Spleen (tissue), 7 donors: ENCODE measurements around the gene ABTB2.

ENCODE experiments used
- POLR2A ChIP-seq, 3 donors: fragments of 450-650 bp; IDR thresholded peaks; one replicate each; pipeline ENCODE4 v1.5.1; 2017; ENCODE audit warnings: antibody characterized with exemption in 3 of 3, mild to moderate bottlenecking in 1 of 3
- POLR2AphosphoS5 ChIP-seq, 3 donors: sonication (generic); formaldehyde crosslinking; IDR thresholded peaks; one replicate each; pipeline ENCODE4 v1.5.1; 2017; ENCODE audit warnings: antibody characterized with exemption in 3 of 3
- TF ChIP-seq, protein P1 (sequence below), 11 experiments: fragments of 200-600 bp in 7 of 11; fragments of 450-650 bp in 4 of 11; sonication (generic) in 4 of 11; IDR thresholded peaks in 8 of 11; conservative IDR thresholded peaks in 3 of 11; 1 replicate in 7 of 11; 2 replicates in 4 of 11; pipeline versions ENCODE4 v1.4.0 to v1.8.0; 2016 to 2021; ENCODE audit warnings: antibody characterized with exemption in 11 of 11, inconsistent platforms in 4 of 11, mild to moderate bottlenecking in 1 of 11
- donor health status: DM: no; HTN: no; CAD: no; lungs with moderate emphysema.
- donor health status: DM: no; HTN: no; CAD: no.
- donor health status: DM: no; HTN: no; CAD: no.

DNA sequence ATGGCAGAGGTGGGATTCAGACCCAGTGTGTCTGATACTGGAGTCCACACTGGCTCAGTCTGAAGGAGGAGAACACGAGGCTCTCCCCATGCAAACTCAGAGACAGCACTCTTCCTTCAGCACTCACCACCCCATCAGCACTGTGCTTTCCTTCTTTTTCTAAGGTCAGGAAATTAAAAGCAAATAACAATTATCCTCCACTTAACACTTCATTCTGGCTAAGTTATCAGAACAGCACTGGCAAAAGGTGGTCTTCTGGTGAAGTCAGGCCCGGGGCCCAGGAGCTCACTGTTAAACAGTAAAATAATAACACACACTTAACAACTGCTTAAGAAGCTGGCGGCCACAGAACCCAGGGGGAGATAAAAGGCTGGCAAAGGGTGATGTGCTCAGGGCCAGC, 145.2 kb downstream of the ABTB2 start:
- TF ChIP-seq, protein P1, sequence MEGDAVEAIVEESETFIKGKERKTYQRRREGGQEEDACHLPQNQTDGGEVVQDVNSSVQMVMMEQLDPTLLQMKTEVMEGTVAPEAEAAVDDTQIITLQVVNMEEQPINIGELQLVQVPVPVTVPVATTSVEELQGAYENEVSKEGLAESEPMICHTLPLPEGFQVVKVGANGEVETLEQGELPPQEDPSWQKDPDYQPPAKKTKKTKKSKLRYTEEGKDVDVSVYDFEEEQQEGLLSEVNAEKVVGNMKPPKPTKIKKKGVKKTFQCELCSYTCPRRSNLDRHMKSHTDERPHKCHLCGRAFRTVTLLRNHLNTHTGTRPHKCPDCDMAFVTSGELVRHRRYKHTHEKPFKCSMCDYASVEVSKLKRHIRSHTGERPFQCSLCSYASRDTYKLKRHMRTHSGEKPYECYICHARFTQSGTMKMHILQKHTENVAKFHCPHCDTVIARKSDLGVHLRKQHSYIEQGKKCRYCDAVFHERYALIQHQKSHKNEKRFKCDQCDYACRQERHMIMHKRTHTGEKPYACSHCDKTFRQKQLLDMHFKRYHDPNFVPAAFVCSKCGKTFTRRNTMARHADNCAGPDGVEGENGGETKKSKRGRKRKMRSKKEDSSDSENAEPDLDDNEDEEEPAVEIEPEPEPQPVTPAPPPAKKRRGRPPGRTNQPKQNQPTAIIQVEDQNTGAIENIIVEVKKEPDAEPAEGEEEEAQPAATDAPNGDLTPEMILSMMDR (IDR thresholded peaks at IDR 0.05 in 8 of 11, conservative IDR thresholded peaks at IDR 0.05 in 3 of 11): no peak
- TF ChIP-seq POLR2AphosphoS5 (IDR thresholded peaks at IDR 0.05) (no peak), POLR2A (IDR thresholded peaks at IDR 0.05) (no peak)
